HepG2 (cell line): ENCODE results near the gene WDR73. TPM values are rescaled to one million over a fixed set of nuclear protein-coding genes. Genes with fewer than 3 reads are reported as not detected.

ENCODE experiments used
- ATAC-seq: fragments of 200-7000 bp; cut with Tn5 transposase; 3 replicates; pipeline ENCODE4 v1.9.1; 2020; ENCODE audit warnings: mild to moderate bottlenecking, moderate library complexity
- BruUV-seq: library from RNA; stranded (reverse); fragments of 400-500 nt; replicated peaks from 2 replicates; lab custom pipeline; 2021; lab: Mats Ljungman, UMichigan
- CTCF ChIA-PET: fragments of 300-600 bp; formaldehyde crosslinking; extraction: SDS; loops from one replicate; lab custom pipeline; 2021; ENCODE audit warnings: low total read pairs, inconsistent platforms, low intra/inter-chr PET ratio; lab: Yijun Ruan, JAX
- POLR2A ChIA-PET: fragments of 350-600 bp; sonication (Branson Sonifier 250); formaldehyde crosslinking; loops from one replicate; lab custom pipeline; 2020; ENCODE audit warnings: antibody characterized with exemption, inconsistent platforms; lab: Yijun Ruan, JAX
- DNase-seq: peaks from one replicate; pipeline ENCODE4 v3.0.0-alpha.2; 2015; ENCODE audit warnings: low spot score
- FAIRE-seq: peaks from 3 replicates; lab custom pipeline; 2011; peaks lifted over from hg19 to GRCh38; lab: Jason Lieb, UNC
- H2AFZ ChIP-seq: one replicate; pipeline ENCODE4 v1.6.1; 2011; ENCODE audit warnings: low read length, inconsistent platforms
- H3K27ac ChIP-seq: fragments of 300-600 bp; 3 replicates; pipeline ENCODE4 v1.8.0; 2011; ENCODE audit warnings: mixed run types, mild to moderate bottlenecking, mixed read lengths, low read length, inconsistent platforms; ENCODE audit not compliant: insufficient read depth; ENCODE audit errors: extremely low read length
- H3K27me3 ChIP-seq, 2 experiments: fragments of 200-600 bp in 1 of 2; 2 replicates in 1 of 2; 3 replicates in 1 of 2; pipeline versions ENCODE4 v1.6.0 to v1.8.0; 2011; ENCODE audit warnings: low read length in 2 of 2, mild to moderate bottlenecking in 2 of 2, moderate library complexity in 2 of 2, inconsistent platforms in 1 of 2; ENCODE audit not compliant: insufficient read depth in 2 of 2, control insufficient read depth in 1 of 2
- H3K36me3 ChIP-seq, 2 experiments: fragments of 200-600 bp in 1 of 2; replicated peaks in 1 of 2; 2 replicates in 1 of 2; 3 replicates in 1 of 2; pipeline versions ENCODE4 v1.5.1 to v1.8.0; 2011; ENCODE audit warnings: low read length in 2 of 2, inconsistent platforms in 1 of 2; ENCODE audit not compliant: insufficient read depth in 2 of 2, control insufficient read depth in 1 of 2
- H3K4me1 ChIP-seq: 2 replicates; pipeline ENCODE4 v1.5.1; 2012; ENCODE audit warnings: low read length, inconsistent platforms; ENCODE audit not compliant: insufficient read depth
- H3K4me2 ChIP-seq: 2 replicates; pipeline ENCODE4 v1.6.0; 2011; ENCODE audit warnings: low read depth, low read length, inconsistent platforms
- H3K4me3 ChIP-seq, 3 experiments: fragments of 200-600 bp in 1 of 3; sonication (generic), shearing (Covaris generic) in 1 of 3; replicated peaks in 1 of 3; 2 replicates each; pipeline ENCODE4 v1.5.1; 2011 to 2016; ENCODE audit warnings: low read length in 3 of 3, inconsistent platforms in 2 of 3, low read depth in 2 of 3, mild to moderate bottlenecking in 2 of 3, control low read depth in 1 of 3, mixed read lengths in 1 of 3; ENCODE audit not compliant: insufficient read depth in 1 of 3
- H3K79me2 ChIP-seq: one replicate; pipeline ENCODE4 v1.6.1; 2011; ENCODE audit warnings: low read length, inconsistent platforms; ENCODE audit not compliant: insufficient read depth
- H3K9ac ChIP-seq: 2 replicates; pipeline ENCODE4 v1.6.0; 2011; ENCODE audit warnings: mild to moderate bottlenecking, low read depth, low read length, inconsistent platforms; ENCODE audit not compliant: insufficient read depth
- H3K9me3 ChIP-seq: 2 replicates; pipeline ENCODE4 v1.5.1; 2012; ENCODE audit warnings: mild to moderate bottlenecking, low read length
- H4K20me1 ChIP-seq: 2 replicates; pipeline ENCODE4 v1.6.0; 2011; ENCODE audit warnings: inconsistent platforms, mild to moderate bottlenecking, low read length, moderate library complexity; ENCODE audit not compliant: insufficient read depth
- CBX1 ChIP-seq: IDR thresholded peaks from one replicate; pipeline ENCODE4 v1.6.1; 2016; ENCODE audit warnings: antibody characterized with exemption, low read depth
- DMAP1 ChIP-seq: IDR thresholded peaks from 2 replicates; pipeline ENCODE4 v1.6.1; 2016
- ELF3 ChIP-seq: IDR thresholded peaks from 2 replicates; pipeline ENCODE4 v1.6.1; 2016; ENCODE audit warnings: missing genetic modification reagents, missing compliant biosample characterization
- HMGXB3 ChIP-seq: sonication (generic); formaldehyde crosslinking; IDR thresholded peaks from 2 replicates; pipeline ENCODE4 v1.4.0; 2020; ENCODE audit warnings: missing genetic modification reagents, borderline replicate concordance
- HNRNPK ChIP-seq: fragments of 200-400 bp; formaldehyde crosslinking; IDR thresholded peaks from 2 replicates; pipeline ENCODE4 v1.6.1; 2018; ENCODE audit warnings: low read length, low read depth, moderate library complexity, mild to moderate bottlenecking; ENCODE audit not compliant: poor library complexity, severe bottlenecking
- ISL2 ChIP-seq: sonication (generic); formaldehyde crosslinking; IDR thresholded peaks from 2 replicates; pipeline ENCODE4 v1.5.0; 2020; ENCODE audit warnings: missing genetic modification reagents
- MYC ChIP-seq: sonication (generic); formaldehyde crosslinking; IDR thresholded peaks from 2 replicates; pipeline ENCODE4 v1.9.0; 2021; ENCODE audit warnings: missing genetic modification reagents, borderline replicate concordance
- NR0B2 ChIP-seq: sonication (generic); formaldehyde crosslinking; IDR thresholded peaks from 2 replicates; pipeline ENCODE4 v1.4.0; 2020; ENCODE audit warnings: mild to moderate bottlenecking, missing genetic modification reagents
- PHF21A ChIP-seq: sonication (generic); formaldehyde crosslinking; IDR thresholded peaks from 2 replicates; pipeline ENCODE4 v1.5.0; 2020; ENCODE audit warnings: mild to moderate bottlenecking, missing genetic modification reagents
- THRA ChIP-seq: sonication (generic); formaldehyde crosslinking; IDR thresholded peaks from 2 replicates; pipeline ENCODE4 v1.4.0; 2020; ENCODE audit warnings: missing genetic modification reagents, borderline replicate concordance
- YEATS4 ChIP-seq: sonication (generic); formaldehyde crosslinking; IDR thresholded peaks from 2 replicates; pipeline ENCODE4 v1.4.0; 2020; ENCODE audit warnings: missing genetic modification reagents, borderline replicate concordance
- ZNF121 ChIP-seq: sonication (generic); formaldehyde crosslinking; IDR thresholded peaks from 2 replicates; pipeline ENCODE4 v1.5.0; 2020; ENCODE audit warnings: mild to moderate bottlenecking, missing genetic modification reagents
- ZNF333 ChIP-seq: sonication (generic); formaldehyde crosslinking; IDR thresholded peaks from 2 replicates; pipeline ENCODE4 v1.4.0; 2020; ENCODE audit warnings: mild to moderate bottlenecking, missing genetic modification reagents, borderline replicate concordance
- ZNF556 ChIP-seq: sonication (generic); formaldehyde crosslinking; IDR thresholded peaks from 2 replicates; pipeline ENCODE4 v1.4.0; 2020; ENCODE audit warnings: mild to moderate bottlenecking, missing genetic modification reagents, borderline replicate concordance
- ZNF605 ChIP-seq: sonication (generic); formaldehyde crosslinking; IDR thresholded peaks from 2 replicates; pipeline ENCODE4 v1.8.0; 2022; ENCODE audit warnings: mild to moderate bottlenecking, missing genetic modification reagents
- ZNF616 ChIP-seq: sonication (generic); formaldehyde crosslinking; IDR thresholded peaks from 2 replicates; pipeline ENCODE4 v1.5.0; 2020; ENCODE audit warnings: low read depth, mild to moderate bottlenecking, missing genetic modification reagents
- WGBS: methylation state at CpG from one replicate; pipeline ENCODE4 v1.1.6; 2017; ENCODE audit warnings: low lambda C conversion rate; 5-methylcytosine and 5-hydroxymethylcytosine counted together
- in situ Hi-C: cut with HindIII; loops from 2 replicates; pipeline ENCODE4 v1.10.0; 2017; ENCODE audit warnings: low pct_unique_long_range_greater_than_20kb; ENCODE audit not compliant: extremely low pct_ligation_motif_present
- intact Hi-C: fragments of 100-400 bp; cut with micrococcal nuclease; formaldehyde crosslinking; loops from one replicate; pipeline ENCODE4 v1.10.0; 2022; ENCODE audit not compliant: unreplicated experiment
- polyA plus RNA-seq, 8 experiments: library from polyadenylated mRNA; depleted of rRNA in 3 of 8; stranded (reverse) in 7 of 8; unstranded in 1 of 8; fragments of >200 nt; fragmentation: Illumina TruSeq in 4 of 8; extraction: Trizol in 4 of 8; gene quantifications; 2 replicates each; pipeline versions ENCODE4 v1.2.1 to v1.2.3, GENCODE V29; 2011 to 2016; ENCODE audit warnings: low read depth in 4 of 8, missing spikeins in 1 of 8, mixed read lengths in 1 of 8; ENCODE audit not compliant: insufficient read depth in 1 of 8
- total RNA-seq, 5 experiments: library from RNA; depleted of rRNA; stranded (reverse); fragments of >200 nt; fragmentation: Illumina TruSeq; extraction: Trizol; gene quantifications; 2 replicates each; pipeline ENCODE4 v1.2.3, GENCODE V29; 2016; ENCODE audit warnings: low read depth in 1 of 5

The WDR73 gene
- total and polyA plus RNA-seq, 2 of the 13 experiments (the other 11 are each of a cell fraction or from before 2014, with no cell fraction given), result 20.0 to 35.5 TPM

- Histone ChIP-seq H3K27me3 (no peaks in the 10 kb centered on the region; a peak in 1 of 5 replicates), H2AFZ (peak within 1 kb of the TSS; percentile 80), H3K4me2 (peak within 1 kb of the TSS; percentile 94), H4K20me1 (no peaks in the 10 kb centered on the region), H3K4me3 (peak within 1 kb of the TSS; percentile 78 to 98 (median 86)), H3K4me1 (peaks cover 60% of the 10 kb centered on the region), H3K9ac (peak within 1 kb of the TSS; percentile 93), H3K9me3 (no peaks in the 10 kb centered on the region), H3K36me3 (peaks cover 1 to 7% of the 10 kb centered on the region in 2 experiments; a peak in 2 of 5 replicates), H3K27ac (peak within 1 kb of the TSS; percentile 86), H3K79me2 (peaks cover 38% of the 10 kb centered on the region)
- 0% methylated on average over 15 of the region's 68 CpGs for WGBS
- ATAC-seq (peak; percentile 96), FAIRE-seq (peak; percentile 8), DNase-seq (peak; percentile 91)
- in situ Hi-C loops, result no loop called here
- ChIA-PET CTCF (interaction anchor here (2.9 to 4.1 kb wide), 2 partner anchors 37 to 57 kb away, joined by 25 to 34 read pairs; partner anchors contain the start of gene NMB), POLR2A (interaction anchor here (0.8 to 2.9 kb wide), 11 partner anchors 12 to 219 kb away, joined by 3 to 34 read pairs (median 7); partner anchors contain the start of genes NMB, SEC11A and WDR73)
- TSS peak; percentile 59 for BruUV-seq
- intact Hi-C loops, result loop anchor here (1.0 kb wide), 2 partner anchors 32 to 53 kb away; partner anchors contain the start of gene WDR73
- TF ChIP-seq ZNF121 (CRISPR knock-in tag) (no peak), ELF3 (no peak), ZNF616 (CRISPR knock-in tag) (no peak), PHF21A (CRISPR knock-in tag) (peak; percentile 63), ZNF605 (no peak; the same call in 1 of the 2 replicates), DMAP1 (CRISPR knock-in tag) (0 out of 2 replicates have a peak, but pooled peaks have one; percentile 36), ISL2 (peak; percentile 8; the same call in 1 of the 2 replicates), THRA (peak; percentile 47; the same call in 1 of the 2 replicates), HMGXB3 (CRISPR knock-in tag) (peak; percentile 3; the same call in 1 of the 2 replicates), ZNF556 (CRISPR knock-in tag) (0 out of 2 replicates have a peak, but pooled peaks have one; percentile 26), ZNF333 (CRISPR knock-in tag) (no peak; the same call in 1 of the 2 replicates), CBX1 (no peak), YEATS4 (CRISPR knock-in tag) (peak; percentile 85), HNRNPK (peak; percentile 52), MYC (CRISPR knock-in tag) (peak; percentile 61; the same call in 1 of the 2 replicates), NR0B2 (CRISPR knock-in tag) (no peak)
Observed at GRCh38 chr15:84600687-84601554, 53.2 kb downstream of the WDR73 start, which contains the start of gene ZSCAN2. TSS of gene ZSCAN2 (plus strand) at chr15:84601009. CDS start at chr15:84603928, 2,919 bp downstream.
